Measurements from ENCODE around the gene NDUFS5.
"Not testable (repeated sequence)": the region's sequence is repeated elsewhere in the genome, so short reads cannot be mapped to it uniquely, and the experiment has no call there.

NDUFS5 gene

DNA sequence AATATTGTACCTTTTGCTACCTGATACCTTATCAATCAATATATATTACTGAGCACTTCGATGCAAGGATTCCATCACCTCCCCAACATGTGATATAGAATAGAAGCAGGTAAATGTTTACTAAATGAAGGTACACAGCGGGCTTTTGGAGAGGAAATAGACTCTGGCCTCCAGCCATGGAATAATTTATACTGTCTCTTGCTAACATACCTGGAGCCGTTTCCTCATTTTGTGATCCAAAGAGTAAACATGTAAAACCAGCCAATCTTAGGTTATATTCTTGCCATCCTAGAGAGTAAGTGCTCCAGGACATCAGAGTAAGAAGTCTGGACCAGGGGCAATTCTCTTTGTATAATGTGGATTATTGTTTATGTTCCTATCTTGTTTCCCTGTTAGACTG lies 39.4 kb downstream of the NDUFS5 start:
- DNase-seq = peak; percentile 97

DNA sequence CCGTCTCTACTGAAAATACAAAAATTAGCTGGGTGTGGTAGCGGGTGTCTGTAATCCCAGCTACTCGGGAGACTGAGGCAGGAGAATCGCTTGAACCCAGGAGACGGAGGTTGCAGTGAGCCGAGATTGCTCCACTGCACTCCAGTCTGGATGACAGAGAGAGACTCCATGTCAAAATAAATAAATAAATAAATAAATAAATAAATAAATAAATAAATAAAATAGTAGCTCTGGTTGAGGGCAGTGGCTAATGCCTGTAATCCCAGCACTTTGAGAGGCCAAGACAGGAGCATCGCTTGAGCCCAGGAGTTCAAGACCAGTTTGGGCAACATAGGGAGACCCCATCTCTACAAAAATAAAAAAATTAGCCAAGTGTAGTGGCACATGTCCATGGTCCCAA lies 42.1 kb downstream of the NDUFS5 start:
- DNase-seq = not testable (repeated sequence)

DNA sequence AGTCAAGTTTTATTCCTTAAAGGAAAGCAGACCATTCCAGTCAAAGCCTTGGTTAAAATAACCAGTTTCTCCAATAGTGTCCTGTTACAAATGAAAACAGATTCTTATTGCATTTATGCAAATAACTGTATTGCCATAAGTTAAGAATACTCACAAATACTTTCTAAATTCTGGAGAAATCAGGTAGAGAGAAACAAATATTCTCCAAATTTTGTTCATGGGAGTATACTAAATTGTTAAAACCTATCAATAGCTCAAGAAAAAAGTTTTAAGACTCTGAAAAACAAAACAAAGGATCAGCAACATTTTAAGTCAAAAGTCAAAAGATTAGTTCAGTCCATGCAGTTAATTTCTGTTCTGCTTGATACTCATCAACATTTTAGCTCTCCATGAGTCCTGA lies 45.4 kb downstream of the NDUFS5 start:
- DNase-seq = not testable (repeated sequence)

DNA sequence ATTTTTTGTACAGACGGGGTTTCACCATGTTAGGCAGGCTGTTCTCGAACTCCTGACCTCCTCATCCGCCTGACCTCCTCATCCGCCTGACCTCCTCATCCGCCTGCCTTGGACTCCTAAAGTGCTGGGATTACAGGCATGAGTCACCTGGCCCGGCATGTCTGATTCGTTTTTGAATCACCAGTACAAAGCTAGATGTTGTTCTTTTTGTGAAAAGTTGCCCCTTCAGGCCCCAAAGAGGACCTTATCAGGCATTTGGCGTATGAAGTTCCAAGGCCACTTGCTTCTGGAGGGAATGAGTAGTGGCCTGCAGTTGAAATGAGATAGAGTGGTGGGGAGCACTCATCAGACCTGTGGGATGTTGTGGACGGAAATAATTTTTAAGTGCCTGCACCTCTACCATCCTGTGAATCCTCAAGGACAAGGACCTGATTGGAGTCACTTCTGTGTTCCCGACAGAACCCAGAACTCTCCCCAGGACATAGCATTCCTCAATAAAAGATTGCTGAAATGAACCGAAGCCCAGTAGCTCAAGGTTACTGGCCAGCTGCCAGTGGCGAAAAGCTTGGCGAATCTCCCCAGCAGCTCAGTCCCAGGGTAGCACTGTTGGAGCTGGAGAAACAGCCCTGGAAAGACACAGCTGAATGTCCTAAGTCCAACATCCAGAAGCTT lies 50.1 kb downstream of the NDUFS5 start:
- no peak for DNase-seq

- DNase-seq = no peak
Measured at GRCh38 chr1:39076799-39077148, 50.6 kb downstream of the NDUFS5 start.

GRCh38 chr1:39080269-39080826 lies 54.2 kb downstream of the NDUFS5 start:
- DNase-seq = no peak

GRCh38 chr1:39080831-39081270 lies 54.7 kb downstream of the NDUFS5 start:
- no peak for DNase-seq

GRCh38 chr1:39081271-39082009 lies 55.3 kb downstream of the NDUFS5 start:
- DNase-seq = no peak

- no peak for DNase-seq
Measured at GRCh38 chr1:39082010-39082799, 56.1 kb downstream of the NDUFS5 start.

DNA sequence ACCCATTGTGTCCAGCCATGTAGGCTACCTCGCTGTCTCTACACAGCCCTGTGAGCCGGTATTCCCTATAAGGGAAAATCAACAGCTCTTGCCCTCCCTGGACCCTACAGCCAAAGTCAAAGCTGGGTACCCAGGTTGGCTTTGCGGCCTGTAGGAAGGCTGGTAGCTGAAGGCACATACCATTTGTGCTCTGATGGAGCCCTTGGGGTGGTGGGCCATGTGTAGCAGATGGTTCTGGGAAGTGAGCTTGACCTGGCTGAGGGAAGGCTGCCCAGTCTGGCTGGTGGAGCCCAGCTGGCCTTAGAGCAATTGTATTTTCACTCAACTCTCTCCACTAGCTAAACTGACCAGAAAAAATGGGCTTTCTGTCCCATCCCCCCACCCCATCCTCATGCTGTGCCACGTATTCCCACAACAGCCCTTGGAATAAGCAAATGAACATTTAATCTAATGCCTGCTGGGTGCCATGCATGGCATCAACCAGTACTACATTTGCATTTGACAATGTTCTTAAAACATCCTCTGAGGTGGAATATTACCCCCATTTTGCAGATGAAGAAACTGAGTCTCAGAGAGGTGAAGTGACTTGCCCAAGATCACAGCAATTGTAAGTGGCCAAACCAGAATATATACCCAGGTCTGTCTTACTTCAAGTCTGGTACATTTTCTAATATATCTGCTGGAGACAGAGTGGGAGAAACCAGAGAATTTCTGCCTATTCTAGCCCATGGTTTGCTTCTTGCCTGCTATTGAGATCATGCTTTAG lies 56.8 kb downstream of the NDUFS5 start:
- no peak for DNase-seq

DNA sequence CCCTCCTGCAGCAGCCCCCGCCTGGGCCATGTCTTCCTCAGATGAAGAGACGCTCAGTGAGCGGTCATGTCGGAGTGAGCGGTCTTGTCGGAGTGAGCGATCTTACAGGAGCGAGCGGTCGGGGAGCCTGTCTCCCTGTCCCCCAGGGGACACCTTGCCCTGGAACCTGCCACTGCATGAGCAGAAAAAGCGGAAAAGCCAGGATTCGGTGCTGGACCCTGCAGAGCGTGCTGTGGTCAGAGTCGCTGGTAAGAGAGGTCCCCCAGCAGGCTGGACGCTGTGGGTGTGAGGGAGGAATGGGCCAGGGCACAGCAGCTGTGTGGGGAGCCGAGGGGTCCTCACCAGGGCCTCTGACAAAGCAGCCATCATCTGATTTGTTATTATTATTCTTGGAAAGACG lies 58.0 kb downstream of the NDUFS5 start:
- DNase-seq = no peak

All from NCI-H2029 treated with DMSO at 0.1 percent for 48 hours (cell line).